HL-60/S4 treated with phorbol 12-myristate 13-acetate at 8.2 ng/mL for 4 days and 3 days (cell line): ENCODE results near the gene ALOX15B.
"Not testable (repeated sequence)": the region's sequence is repeated elsewhere in the genome, so short reads cannot be mapped to it uniquely, and the experiment has no call there.

Source experiments
- in situ Hi-C: fragments of 300-500 bp; cut with MboI; formaldehyde crosslinking; loops from 2 replicates; pipeline ENCODE4 v1.15.0; 2022; ENCODE audit warnings: low sequenced_read_pairs

Gene ALOX15B

GRCh38 chr17:8060274-8060673 is 21.4 kb downstream of the ALOX15B start:
- in situ Hi-C loops, result no loop called here

GRCh38 chr17:8061851-8062250 is 23.0 kb downstream of the ALOX15B start:
- in situ Hi-C loops, result not testable (repeated sequence)

- in situ Hi-C loops, result no loop called here
Observed at GRCh38 chr17:8062435-8062806, 23.6 kb downstream of the ALOX15B start.

- in situ Hi-C loops, result no loop called here
Observed at GRCh38 chr17:8062807-8063483, 24.1 kb downstream of the ALOX15B start.

GRCh38 chr17:8063761-8064534 is 25.1 kb downstream of the ALOX15B start:
- in situ Hi-C loops, result no loop called here

GRCh38 chr17:8064561-8065019 is 25.7 kb downstream of the ALOX15B start:
- in situ Hi-C loops, result no loop called here

GRCh38 chr17:8066841-8067775 is 28.2 kb downstream of the ALOX15B start:
- in situ Hi-C loops, result no loop called here

GRCh38 chr17:8067806-8068205 is 28.9 kb downstream of the ALOX15B start:
- in situ Hi-C loops, result no loop called here

- in situ Hi-C loops, result no loop called here
Observed at GRCh38 chr17:8068736-8069586, 30.1 kb downstream of the ALOX15B start.

GRCh38 chr17:8069587-8069860 is 30.7 kb downstream of the ALOX15B start:
- in situ Hi-C loops, result no loop called here

- in situ Hi-C loops, result no loop called here
Observed at GRCh38 chr17:8071496-8071895, 32.6 kb downstream of the ALOX15B start.

- in situ Hi-C loops, result no loop called here
Observed at GRCh38 chr17:8072341-8072728, 33.5 kb downstream of the ALOX15B start.

GRCh38 chr17:8072729-8073461 is 34.0 kb downstream of the ALOX15B start:
- in situ Hi-C loops, result no loop called here

GRCh38 chr17:8073627-8074484 is 35.0 kb downstream of the ALOX15B start:
- in situ Hi-C loops, result no loop called here

- in situ Hi-C loops, result no loop called here
Observed at GRCh38 chr17:8074554-8074953, 35.7 kb downstream of the ALOX15B start.

- in situ Hi-C loops, result no loop called here
Observed at GRCh38 chr17:8075081-8075480, 36.2 kb downstream of the ALOX15B start.

- in situ Hi-C loops, result no loop called here
Observed at GRCh38 chr17:8075574-8076342, 36.9 kb downstream of the ALOX15B start.
